CD4-positive, alpha-beta memory T cell (primary cell): ENCODE results near the gene ZPBP. TPM values are rescaled to one million over a fixed set of nuclear protein-coding genes. Genes with fewer than 3 reads are reported as not detected.

Experiments used
- CTCF ChIA-PET: fragments of 350-600 bp; sonication (Branson Sonifier 250); formaldehyde crosslinking; loops from one replicate; lab custom pipeline; 2021; ENCODE audit warnings: inconsistent platforms; ENCODE audit not compliant: partially characterized antibody; lab: Charles Lee
- POLR2A ChIA-PET: fragments of 350-600 bp; sonication (Branson Sonifier 250); formaldehyde crosslinking; loops from one replicate; lab custom pipeline; 2021; ENCODE audit not compliant: partially characterized antibody; lab: Charles Lee
- DNase-seq, 5 donors: peaks; one replicate each; pipeline versions ENCODE4 v3.0.0 to v3.0.0-alpha.2; 2020 to 2022; ENCODE audit warnings: mixed read lengths in 1 of 5
- H3K27ac ChIP-seq: one replicate; pipeline ENCODE4 v1.7.0; 2013; ENCODE audit warnings: low read depth, low read length
- H3K27me3 ChIP-seq: 2 replicates; pipeline ENCODE4 v1.7.0; 2013; ENCODE audit warnings: mild to moderate bottlenecking, low read length, moderate library complexity; ENCODE audit not compliant: insufficient read depth
- H3K36me3 ChIP-seq: 2 replicates; pipeline ENCODE4 v1.7.0; 2013; ENCODE audit warnings: mild to moderate bottlenecking, low read length, moderate library complexity; ENCODE audit not compliant: insufficient read depth
- H3K4me1 ChIP-seq: 2 replicates; pipeline ENCODE4 v1.7.0; 2013; ENCODE audit warnings: mild to moderate bottlenecking, low read length, moderate library complexity; ENCODE audit not compliant: insufficient read depth
- H3K4me3 ChIP-seq, 2 donors: one replicate each; pipeline ENCODE4 v1.7.0; 2013; ENCODE audit warnings: low read length in 2 of 2, mild to moderate bottlenecking in 1 of 2
- H3K9me3 ChIP-seq, 2 donors: one replicate each; pipeline ENCODE4 v1.7.0; 2013; ENCODE audit warnings: low read length in 2 of 2, control low read depth in 1 of 2; ENCODE audit not compliant: control insufficient read depth in 1 of 2
- H3K27ac Mint-ChIP-seq, 7 donors: one replicate each; pipeline ENCODE4 v1.8.0; 2020 to 2021; ENCODE audit warnings: mixed read lengths in 7 of 7, mild to moderate bottlenecking in 6 of 7, inconsistent platforms in 3 of 7, moderate library complexity in 3 of 7
- H3K27me3 Mint-ChIP-seq, 2 donors: one replicate each; pipeline ENCODE4 v1.8.0; 2020 to 2021; ENCODE audit warnings: mixed read lengths in 2 of 2
- H3K36me3 Mint-ChIP-seq, 2 donors: one replicate each; pipeline ENCODE4 v1.8.0; 2020 to 2021; ENCODE audit warnings: mixed read lengths in 2 of 2, inconsistent platforms in 1 of 2, mild to moderate bottlenecking in 1 of 2
- H3K4me1 Mint-ChIP-seq, 4 donors: one replicate each; pipeline ENCODE4 v1.8.0; 2020 to 2021; ENCODE audit warnings: mixed read lengths in 4 of 4, mild to moderate bottlenecking in 1 of 4
- H3K4me3 Mint-ChIP-seq, 8 donors: one replicate each; pipeline ENCODE4 v1.8.0; 2020 to 2021; ENCODE audit warnings: mixed read lengths in 8 of 8, mild to moderate bottlenecking in 7 of 8, moderate library complexity in 6 of 8, inconsistent platforms in 3 of 8
- H3K9me3 Mint-ChIP-seq, 8 donors: one replicate each; pipeline ENCODE4 v1.8.0; 2020 to 2021; ENCODE audit warnings: mixed read lengths in 8 of 8, mild to moderate bottlenecking in 5 of 8, inconsistent platforms in 3 of 8, moderate library complexity in 1 of 8
- intact Hi-C: fragments of 100-400 bp; cut with micrococcal nuclease; formaldehyde crosslinking; loops from one replicate; pipeline ENCODE4 v1.15.1; 2023
- polyA plus RNA-seq, 2 donors: library from polyadenylated mRNA; unstranded; fragments of 300-500 nt; fragmentation: Illumina TruSeq; gene quantifications; one replicate each; pipeline ENCODE4 v1.2.3, GENCODE V29; 2021
- total RNA-seq, 2 experiments: library from RNA; stranded (reverse); gene quantifications; one replicate each; pipeline ENCODE4 v1.2.3, GENCODE V29; 2021

Gene ZPBP
- total and polyA plus RNA-seq, 4 experiments from 2014 or later = not detected

DNA sequence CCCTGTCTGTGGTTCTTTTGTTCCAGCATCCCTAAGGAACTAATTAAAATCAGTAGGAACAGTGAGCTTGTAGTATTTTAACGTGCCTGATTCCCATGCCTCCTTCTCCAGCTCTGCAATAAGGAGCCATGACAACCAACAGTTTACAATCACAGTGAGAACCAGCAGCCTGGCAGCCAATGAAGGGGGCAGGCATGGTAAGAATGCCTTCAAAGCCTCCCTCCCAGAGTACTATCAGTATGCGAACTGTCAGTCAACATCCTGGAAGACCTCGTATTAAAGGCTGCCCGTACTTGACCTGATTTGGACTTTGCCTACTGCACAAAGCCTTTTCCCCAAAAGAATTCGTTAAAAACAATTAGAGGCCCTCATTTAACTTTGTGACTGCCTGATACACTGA is 7.7 kb downstream of the ZPBP start:
- DNase-seq = no peak
- no peak overlapping the region for H3K4me3 Mint-ChIP-seq
- intact Hi-C loops = no loop called here
- ChIA-PET POLR2A (no interaction called here), CTCF (no interaction called here)
- H3K36me3 Mint-ChIP-seq = no peaks in the 10 kb centered on the region
- Histone ChIP-seq H3K9me3 (no peaks in the 10 kb centered on the region), H3K4me3 (no peak overlapping the region), H3K27me3 (peaks cover 5% of the 10 kb centered on the region), H3K4me1 (no peaks in the 10 kb centered on the region), H3K36me3 (no peaks in the 10 kb centered on the region), H3K27ac (no peak overlapping the region)
- no peaks in the 10 kb centered on the region for H3K4me1 Mint-ChIP-seq
- peaks cover 0 to 4% (median 0%) of the 10 kb centered on the region in 8 donors for H3K9me3 Mint-ChIP-seq
- H3K27me3 Mint-ChIP-seq = peaks cover 4 to 10% of the 10 kb centered on the region in 2 donors
- H3K27ac Mint-ChIP-seq = no peak overlapping the region

GRCh38 chr7:50073093-50073492 is 20.0 kb downstream of the ZPBP start:
- Histone ChIP-seq H3K4me1 (peaks cover 9% of the 10 kb centered on the region), H3K27ac (no peak overlapping the region), H3K36me3 (no peaks in the 10 kb centered on the region), H3K27me3 (no peaks in the 10 kb centered on the region), H3K9me3 (peaks cover 0 to 3% of the 10 kb centered on the region in 2 donors), H3K4me3 (no peak overlapping the region)
- Mint-ChIP-seq H3K36me3 (peaks cover 9 to 10% of the 10 kb centered on the region in 2 donors), H3K9me3 (peaks cover 0 to 25% (median 21%) of the 10 kb centered on the region in 8 donors), H3K27ac (peak overlapping the region in 1 of 7 donors; percentile 49), H3K27me3 (peaks cover 4 to 23% of the 10 kb centered on the region in 2 donors), H3K4me1 (peaks cover 15 to 21% (median 18%) of the 10 kb centered on the region in 4 donors), H3K4me3 (no peak overlapping the region)
- POLR2A ChIA-PET = no interaction called here
- CTCF ChIA-PET = no interaction called here
- intact Hi-C loops = no loop called here
- DNase-seq = no peak

DNA sequence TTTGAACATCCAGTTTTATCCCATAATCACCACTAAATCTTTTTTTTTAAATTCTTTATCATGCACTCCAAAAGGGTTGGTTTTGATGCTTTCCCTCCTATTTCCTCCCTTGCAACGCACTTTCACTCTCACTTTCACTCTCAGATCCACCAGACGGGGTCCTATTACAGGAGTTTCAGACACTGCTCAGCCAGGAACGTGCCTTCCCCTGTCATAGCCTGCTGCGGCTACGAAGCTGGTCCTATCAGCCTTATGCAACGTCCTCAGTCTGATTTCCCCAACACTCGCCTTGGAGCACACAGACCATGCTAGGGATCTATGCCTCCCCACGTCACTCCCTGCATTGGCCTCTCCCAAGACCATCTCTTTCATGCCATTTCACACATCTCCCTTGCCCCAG is 23.4 kb downstream of the ZPBP start:
- CTCF ChIA-PET = interaction anchor here (1.8 to 4.1 kb wide), 2 partner anchors 24 to 349 kb away, joined by 5 to 33 read pairs; partner anchors contain the start of gene ZPBP
- intact Hi-C loops = no loop called here
- Histone ChIP-seq H3K27me3 (no peaks in the 10 kb centered on the region), H3K4me3 (peak overlapping the region; percentile 51 to 93), H3K27ac (peak overlapping the region; percentile 46), H3K9me3 (peaks cover 0 to 3% of the 10 kb centered on the region in 2 donors), H3K4me1 (peaks cover 15% of the 10 kb centered on the region), H3K36me3 (no peaks in the 10 kb centered on the region)
- Mint-ChIP-seq H3K4me3 (peak overlapping the region; percentile 87 to 96 (median 92)), H3K27ac (peak overlapping the region; percentile 64 to 97 (median 92)), H3K36me3 (peaks cover 9 to 10% of the 10 kb centered on the region in 2 donors), H3K4me1 (peaks cover 17 to 28% (median 22%) of the 10 kb centered on the region in 4 donors), H3K27me3 (peaks cover 0 to 7% of the 10 kb centered on the region in 2 donors), H3K9me3 (peaks cover 0 to 34% (median 22%) of the 10 kb centered on the region in 8 donors)
- DNase-seq = peak; percentile 15 to 51 (median 32)
- POLR2A ChIA-PET = interaction anchor here (2.1 kb wide), 1 partner anchor 592 kb away, joined by 6 read pairs; no protein-coding TSS in a partner anchor

- Mint-ChIP-seq H3K4me3 (peak overlapping the region; percentile 87 to 96 (median 92)), H3K27ac (peak overlapping the region; percentile 64 to 97 (median 92)), H3K27me3 (peaks cover 0 to 4% of the 10 kb centered on the region in 2 donors), H3K36me3 (peaks cover 10 to 11% of the 10 kb centered on the region in 2 donors), H3K9me3 (peaks cover 0 to 32% (median 21%) of the 10 kb centered on the region in 8 donors), H3K4me1 (peaks cover 17 to 28% (median 22%) of the 10 kb centered on the region in 4 donors)
- Histone ChIP-seq H3K4me1 (peaks cover 15% of the 10 kb centered on the region), H3K4me3 (peak overlapping the region; percentile 51 to 93), H3K36me3 (no peaks in the 10 kb centered on the region), H3K9me3 (peaks cover 0 to 3% of the 10 kb centered on the region in 2 donors), H3K27me3 (no peaks in the 10 kb centered on the region), H3K27ac (peak overlapping the region; percentile 46)
- CTCF ChIA-PET = interaction anchor here (0.7 to 4.1 kb wide), 4 partner anchors 24 to 400 kb away, joined by 3 to 33 read pairs (median 4); partner anchors contain the start of gene ZPBP
- DNase-seq = peak; percentile 33 to 48 (median 36)
- intact Hi-C loops = no loop called here
- POLR2A ChIA-PET = interaction anchor here (2.1 kb wide), 1 partner anchor 593 kb away, joined by 6 read pairs; no protein-coding TSS in a partner anchor
These were observed 24.0 kb downstream of the ZPBP start for GRCh38 chr7:50068850-50069551.

DNA sequence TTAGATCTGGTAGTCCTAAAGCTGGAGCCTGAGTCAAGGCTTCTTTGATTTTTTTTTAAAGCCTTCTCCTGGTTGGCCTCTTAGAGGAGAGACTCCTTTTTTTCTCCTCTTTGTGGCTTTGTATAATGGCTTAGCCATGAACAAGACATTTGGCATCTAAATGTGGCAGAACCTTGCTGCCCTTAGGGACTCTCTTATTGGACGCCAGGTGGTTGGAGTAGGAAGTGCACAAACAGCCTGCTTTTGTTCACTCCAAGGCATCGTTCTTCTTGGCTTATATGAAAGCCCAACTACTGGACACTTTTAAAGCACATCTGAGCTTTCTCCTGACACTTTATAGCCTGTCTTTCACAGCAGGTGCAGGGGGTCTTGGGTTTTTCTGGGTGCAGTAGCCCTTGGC is 25.0 kb downstream of the ZPBP start:
- peak overlapping the region; percentile 87 to 96 (median 92) for H3K4me3 Mint-ChIP-seq
- H3K27ac ChIP-seq = no peak overlapping the region
- H3K27me3 Mint-ChIP-seq = no peaks in the 10 kb centered on the region
- POLR2A ChIA-PET = interaction anchor here (2.1 kb wide), 1 partner anchor 594 kb away, joined by 6 read pairs; no protein-coding TSS in a partner anchor
- peaks cover 0 to 3% of the 10 kb centered on the region in 2 donors for H3K9me3 ChIP-seq
- H3K36me3 ChIP-seq = no peaks in the 10 kb centered on the region
- no peaks in the 10 kb centered on the region for H3K27me3 ChIP-seq
- peaks cover 17 to 28% (median 22%) of the 10 kb centered on the region in 4 donors for H3K4me1 Mint-ChIP-seq
- H3K9me3 Mint-ChIP-seq = peaks cover 0 to 31% (median 19%) of the 10 kb centered on the region in 8 donors
- intact Hi-C loops = no loop called here
- DNase-seq = peak; percentile 15 to 44 (median 24)
- peak overlapping the region; percentile 51 to 93 for H3K4me3 ChIP-seq
- peaks cover 15% of the 10 kb centered on the region for H3K4me1 ChIP-seq
- CTCF ChIA-PET = interaction anchor here (0.8 to 4.1 kb wide), 6 partner anchors 13 to 540 kb away, joined by 3 to 33 read pairs (median 4); partner anchors contain the start of gene ZPBP
- H3K36me3 Mint-ChIP-seq = peaks cover 7 to 10% of the 10 kb centered on the region in 2 donors
- peak overlapping the region; percentile 64 to 97 (median 92) for H3K27ac Mint-ChIP-seq

GRCh38 chr7:50062951-50063350 is 30.1 kb downstream of the ZPBP start:
- Histone ChIP-seq H3K27ac (no peak overlapping the region), H3K36me3 (no peaks in the 10 kb centered on the region), H3K4me1 (peaks cover 5% of the 10 kb centered on the region), H3K4me3 (no peak overlapping the region), H3K9me3 (no peaks in the 10 kb centered on the region), H3K27me3 (no peaks in the 10 kb centered on the region)
- POLR2A ChIA-PET = no interaction called here
- CTCF ChIA-PET = interaction anchor here (1.3 kb wide), 1 partner anchor 1100 kb away, joined by 3 read pairs; no protein-coding TSS in a partner anchor
- H3K4me1 Mint-ChIP-seq = peaks cover under 1 to 6% (median 3%) of the 10 kb centered on the region in 4 donors
- H3K27me3 Mint-ChIP-seq = peaks cover 5% of the 10 kb centered on the region in 2 donors
- H3K4me3 Mint-ChIP-seq = no peak overlapping the region
- no peak overlapping the region for H3K27ac Mint-ChIP-seq
- H3K9me3 Mint-ChIP-seq = peaks cover 3 to 32% (median 18%) of the 10 kb centered on the region in 8 donors
- DNase-seq = no peak
- H3K36me3 Mint-ChIP-seq = peaks cover 1 to 9% of the 10 kb centered on the region in 2 donors
- intact Hi-C loops = no loop called here

DNA sequence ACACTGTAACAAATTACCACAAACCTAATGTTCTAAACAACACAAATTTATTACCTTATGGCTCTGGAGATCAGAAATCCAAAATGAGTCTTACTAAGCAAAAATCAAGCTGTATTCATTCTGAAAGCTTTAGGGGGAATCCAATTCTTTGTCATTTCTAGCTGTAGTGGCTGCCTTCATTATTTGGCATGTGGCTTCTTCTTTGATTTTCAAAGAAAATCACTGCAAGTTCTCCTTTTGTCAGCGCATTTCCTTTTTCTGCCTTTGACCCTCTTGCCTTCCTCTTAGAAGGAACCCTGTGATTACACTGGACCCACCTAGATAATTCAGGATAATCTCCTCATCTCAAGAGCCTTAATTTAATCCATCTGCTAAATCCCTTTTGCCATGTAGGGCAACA is 36.9 kb downstream of the ZPBP start:
- DNase-seq = no peak
- H3K9me3 ChIP-seq = no peaks in the 10 kb centered on the region
- Mint-ChIP-seq H3K4me3 (no peak overlapping the region), H3K27me3 (peaks cover 8 to 13% of the 10 kb centered on the region in 2 donors), H3K36me3 (no peaks in the 10 kb centered on the region), H3K27ac (no peak overlapping the region), H3K9me3 (no peaks in the 10 kb centered on the region), H3K4me1 (no peaks in the 10 kb centered on the region)
- H3K36me3 ChIP-seq = no peaks in the 10 kb centered on the region
- intact Hi-C loops = no loop called here
- H3K4me3 ChIP-seq = no peak overlapping the region
- H3K27ac ChIP-seq = no peak overlapping the region
- H3K27me3 ChIP-seq = no peaks in the 10 kb centered on the region
- no peaks in the 10 kb centered on the region for H3K4me1 ChIP-seq
- ChIA-PET CTCF (no interaction called here), POLR2A (no interaction called here)
